OCI-LY7 (cell line): ENCODE results near the gene ITGA5. TPM values are rescaled to one million over a fixed set of nuclear protein-coding genes. Genes with fewer than 3 reads are reported as not detected.

Source experiments
- BruUV-seq: library from RNA; stranded (reverse); fragments of 400-500 nt; replicated peaks from 2 replicates; lab custom pipeline; 2021; lab: Mats Ljungman, UMichigan
- CTCF ChIA-PET: fragments of 300-600 bp; sonication (Branson Sonifier 250); formaldehyde crosslinking; loops from one replicate; lab custom pipeline; 2022; ENCODE audit warnings: antibody characterized with exemption; ENCODE audit not compliant: unreplicated experiment; lab: Charles Lee
- POLR2A ChIA-PET: fragments of 300-600 bp; sonication (Branson Sonifier 250); formaldehyde crosslinking; loops from one replicate; lab custom pipeline; 2022; ENCODE audit warnings: antibody characterized with exemption; lab: Charles Lee
- DNase-seq: peaks from one replicate; pipeline ENCODE4 v3.0.0-alpha.2; 2015; ENCODE audit warnings: low spot score
- H2AFZ ChIP-seq: fragments of 200-600 bp; sonication (generic), shearing (Covaris generic); 2 replicates; pipeline ENCODE4 v1.6.1; 2014; ENCODE audit warnings: mild to moderate bottlenecking, antibody characterized with exemption, low read length, moderate library complexity
- H3K27ac ChIP-seq: fragments of 200-600 bp; sonication (generic); 2 replicates; pipeline ENCODE4 v1.5.1; 2014; ENCODE audit warnings: mixed run types, low read depth, mild to moderate bottlenecking, moderate library complexity, low read length, inconsistent platforms; ENCODE audit not compliant: poor library complexity, severe bottlenecking
- H3K36me3 ChIP-seq: fragments of 200-600 bp; sonication (generic); 2 replicates; pipeline ENCODE4 v1.6.1; 2014; ENCODE audit warnings: mild to moderate bottlenecking, antibody characterized with exemption, low read length, moderate library complexity, mixed read lengths; ENCODE audit not compliant: insufficient read depth
- H3K4me1 ChIP-seq: fragments of 200-600 bp; sonication (generic); 2 replicates; pipeline ENCODE4 v1.5.1; 2014; ENCODE audit warnings: mild to moderate bottlenecking, low read length; ENCODE audit not compliant: insufficient read depth, poor library complexity, severe bottlenecking
- H3K4me2 ChIP-seq: fragments of 200-600 bp; sonication (generic); 2 replicates; pipeline ENCODE4 v1.6.1; 2014; ENCODE audit warnings: mild to moderate bottlenecking, low read length
- H3K4me3 ChIP-seq: fragments of 200-600 bp; sonication (generic); 2 replicates; pipeline ENCODE4 v1.5.1; 2014; ENCODE audit warnings: mild to moderate bottlenecking, low read depth, low read length; ENCODE audit not compliant: poor library complexity, severe bottlenecking
- H3K79me2 ChIP-seq: fragments of 200-600 bp; sonication (generic); 2 replicates; pipeline ENCODE4 v1.6.1; 2016; ENCODE audit warnings: low read depth, mild to moderate bottlenecking, low read length, moderate library complexity, mixed read lengths; ENCODE audit not compliant: insufficient read depth
- H3K9me2 ChIP-seq: fragments of 200-600 bp; sonication (generic); 2 replicates; pipeline ENCODE4 v1.6.1; 2016; ENCODE audit warnings: mild to moderate bottlenecking, low read length, mixed read lengths; ENCODE audit not compliant: insufficient read depth
- H3K9me3 ChIP-seq: fragments of 200-600 bp; sonication (generic); 2 replicates; pipeline ENCODE4 v1.6.1; 2014; ENCODE audit warnings: mild to moderate bottlenecking, mixed run types, low read length, mixed read lengths
- H4K20me1 ChIP-seq: fragments of 200-600 bp; sonication (generic); 2 replicates; pipeline ENCODE4 v1.6.1; 2014; ENCODE audit warnings: mild to moderate bottlenecking, antibody characterized with exemption, low read length, moderate library complexity, mixed read lengths; ENCODE audit not compliant: insufficient read depth
- CTCF ChIP-seq: fragments of 200-600 bp; sonication (generic); conservative IDR thresholded peaks from 2 replicates; pipeline ENCODE4 v1.5.1; 2014; ENCODE audit warnings: mild to moderate bottlenecking, antibody characterized with exemption, low read length, moderate library complexity, mixed read lengths
- EZH2phosphoT487 ChIP-seq: fragments of 200-600 bp; sonication (generic); IDR thresholded peaks from 2 replicates; pipeline ENCODE4 v1.6.1; 2018; ENCODE audit warnings: low read depth, borderline replicate concordance, mild to moderate bottlenecking, mixed run types, antibody characterized with exemption, low read length, moderate library complexity, mixed read lengths
- intact Hi-C: fragments of 100-400 bp; cut with micrococcal nuclease; formaldehyde crosslinking; loops from one replicate; pipeline ENCODE4 v1.10.0; 2022; ENCODE audit not compliant: unreplicated experiment
- total RNA-seq, 2 experiments: library from RNA; depleted of rRNA in 1 of 2; stranded (reverse); fragments of >200 nt in 1 of 2; shearing (Covaris generic) in 1 of 2; gene quantifications; 2 replicates each; pipeline ENCODE4 v1.2.3, GENCODE V29; 2014 to 2022

The ITGA5 gene
- total RNA-seq, 2 experiments from 2014 or later, result 0.06 to 0.34 TPM

GRCh38 chr12:54359762-54360351 is 59.2 kb downstream of the ITGA5 start:
- Histone ChIP-seq H3K36me3 (no peaks in the 10 kb centered on the region), H3K9me2 (no peaks in the 10 kb centered on the region), H3K4me2 (peak overlapping the region; percentile 85), H3K9me3 (no peaks in the 10 kb centered on the region), H4K20me1 (no peaks in the 10 kb centered on the region), H2AFZ (peak overlapping the region; percentile 88), H3K79me2 (no peaks in the 10 kb centered on the region), H3K4me3 (peak overlapping the region; percentile 65), H3K27ac (peak overlapping the region; percentile 55), H3K4me1 (peaks cover 52% of the 10 kb centered on the region)
- ChIA-PET POLR2A (interaction anchor here (0.6 to 1.6 kb wide), 7 partner anchors 66 to 306 kb away, joined by 3 to 6 read pairs (median 4); partner anchors contain the start of genes CBX5, HNRNPA1 and HOXC4), CTCF (interaction anchor here (0.9 to 1.2 kb wide), 2 partner anchors 14 to 23 kb away, joined by 5 to 7 read pairs; no protein-coding TSS in a partner anchor)
- no TSS peak for BruUV-seq
- intact Hi-C loops, result loop anchor here (1.0 to 10.0 kb wide), 6 partner anchors 35 to 345 kb away; partner anchors contain the start of gene COPZ1
- DNase-seq, result no peak
- TF ChIP-seq CTCF, result no peak
- no peak for TF ChIP-seq EZH2phosphoT487

GRCh38 chr12:54358945-54359761 is 59.9 kb downstream of the ITGA5 start:
- H3K36me3 ChIP-seq, result no peaks in the 10 kb centered on the region
- H3K4me2 ChIP-seq, result peak overlapping the region; percentile 99
- H3K4me1 ChIP-seq, result peaks cover 45% of the 10 kb centered on the region
- H3K9me3 ChIP-seq, result no peaks in the 10 kb centered on the region
- H3K9me2 ChIP-seq, result no peaks in the 10 kb centered on the region
- ChIA-PET CTCF (interaction anchor here (0.6 to 1.2 kb wide), 6 partner anchors 8 to 143 kb away, joined by 3 to 7 read pairs (median 4); no protein-coding TSS in a partner anchor), POLR2A (interaction anchor here (0.5 to 1.6 kb wide), 16 partner anchors 12 to 341 kb away, joined by 3 to 6 read pairs (median 4); partner anchors contain the start of genes CBX5, HNRNPA1 and HOXC4)
- peak overlapping the region; percentile 68 for H3K27ac ChIP-seq
- H3K4me3 ChIP-seq, result peak overlapping the region; percentile 74
- peak; percentile 99 for DNase-seq
- H2AFZ ChIP-seq, result peak overlapping the region; percentile 88
- BruUV-seq, result no TSS peak
- H3K79me2 ChIP-seq, result no peaks in the 10 kb centered on the region
- H4K20me1 ChIP-seq, result no peaks in the 10 kb centered on the region
- TF ChIP-seq CTCF (no peak), EZH2phosphoT487 (no peak)
- intact Hi-C loops, result loop anchor here (1.0 to 10.0 kb wide), 4 partner anchors 34 to 344 kb away; partner anchors contain the start of gene COPZ1
